ENCODE measurements around the gene ABL1.
"Not testable (repeated sequence)": the region's sequence is repeated elsewhere in the genome, so short reads cannot be mapped to it uniquely, and the experiment has no call there.

The ABL1 gene

GRCh38 chr9:130846487-130847305, 11.6 kb downstream of the ABL1 start:
- H2BK120ac ChIP-seq (ENCODE audit: low read depth, low read length): no peak overlapping the region
- H2AK5ac ChIP-seq (ENCODE audit: low read length, severe bottlenecking): peak overlapping the region; percentile 98
- H3K27me3 ChIP-seq (ENCODE audit: control insufficient read depth in 1 of 2, insufficient read depth in 1 of 2, low read length in 2 of 2): no peaks in the 10 kb centered on the region
- peak overlapping the region in 1 of 2 experiments; percentile 69 for H3K4me3 ChIP-seq (ENCODE audit: insufficient read depth in 1 of 2, low read depth in 1 of 2, low read length in 2 of 2)
- peak overlapping the region; percentile 67 for H3K4me2 ChIP-seq (ENCODE audit: low read length, poor library complexity, severe bottlenecking)
- H4K91ac ChIP-seq (ENCODE audit: low read length): peak overlapping the region; percentile 80
- peak overlapping the region; percentile 94 for H4K8ac ChIP-seq (ENCODE audit: low read length)
- H3K9ac ChIP-seq (ENCODE audit: low read length): peak overlapping the region; percentile 92
- WGBS: 37% methylated on average over 6 of the region's 12 CpGs
- H3K4me1 ChIP-seq (ENCODE audit: control insufficient read depth, insufficient read depth, low read depth, low read length): peaks cover 42% of the 10 kb centered on the region
- peak overlapping the region; percentile 100 for H3K27ac ChIP-seq (ENCODE audit: low read length, poor library complexity, severe bottlenecking)
- H3K18ac ChIP-seq (ENCODE audit: low read depth in 1 of 2, low read length in 2 of 2): peak overlapping the region; percentile 93 to 96
- DNase-seq: peak; percentile 86
- peak overlapping the region in 1 of 2 experiments; percentile 29 for H3K23ac ChIP-seq (ENCODE audit: low read length in 2 of 2)
- no peak overlapping the region for H2BK15ac ChIP-seq (ENCODE audit: low read depth, poor library complexity, severe bottlenecking)
- H2AFZ ChIP-seq (ENCODE audit: low read depth, low read length): no peak overlapping the region
- peaks cover 6 to 19% of the 10 kb centered on the region in 2 experiments for H3K36me3 ChIP-seq (ENCODE audit: control insufficient read depth in 1 of 2, insufficient read depth in 2 of 2, low read depth in 1 of 2, low read length in 2 of 2)
- peak overlapping the region in 1 of 2 experiments; percentile 85 for H3K4ac ChIP-seq (ENCODE audit: low read depth in 1 of 2, low read length in 2 of 2)
- H3K9me3 ChIP-seq (ENCODE audit: control insufficient read depth, low read length): no peaks in the 10 kb centered on the region
- H3K14ac ChIP-seq (ENCODE audit: low read length in 2 of 2): peak overlapping the region in 1 of 2 experiments; percentile 68
- no peaks in the 10 kb centered on the region for H3K79me1 ChIP-seq (replicated peaks; ENCODE audit: low read length, poor library complexity, severe bottlenecking)
- peak overlapping the region; percentile 99 for H2BK5ac ChIP-seq (ENCODE audit: low read depth, low read length, poor library complexity, severe bottlenecking)
- H2BK12ac ChIP-seq (ENCODE audit: low read length in 2 of 2): peak overlapping the region in 1 of 2 experiments; percentile 95

- H3K9me3 ChIP-seq (ENCODE audit: control insufficient read depth, low read length): no peaks in the 10 kb centered on the region
- 17% methylated on average over 13 of the region's 13 CpGs for WGBS
- peak overlapping the region; percentile 32 to 41 for H3K4ac ChIP-seq (ENCODE audit: low read depth in 1 of 2, low read length in 2 of 2)
- peak; percentile 99 for DNase-seq
- H3K4me2 ChIP-seq (ENCODE audit: low read length, poor library complexity, severe bottlenecking): peak overlapping the region; percentile 41
- no peak overlapping the region for H2AFZ ChIP-seq (ENCODE audit: low read depth, low read length)
- peak overlapping the region; percentile 87 for H2BK15ac ChIP-seq (ENCODE audit: low read depth, poor library complexity, severe bottlenecking)
- H2BK5ac ChIP-seq (ENCODE audit: low read depth, low read length, poor library complexity, severe bottlenecking): peak overlapping the region; percentile 84
- no peak overlapping the region for H3K14ac ChIP-seq (ENCODE audit: low read length in 2 of 2)
- peak overlapping the region; percentile 100 for H3K27ac ChIP-seq (ENCODE audit: low read length, poor library complexity, severe bottlenecking)
- peak overlapping the region; percentile 92 for H3K9ac ChIP-seq (ENCODE audit: low read length)
- no peak overlapping the region for H4K91ac ChIP-seq (ENCODE audit: low read length)
- H3K27me3 ChIP-seq (ENCODE audit: control insufficient read depth in 1 of 2, insufficient read depth in 1 of 2, low read length in 2 of 2): no peaks in the 10 kb centered on the region
- peak overlapping the region; percentile 67 for H4K8ac ChIP-seq (ENCODE audit: low read length)
- H3K79me1 ChIP-seq (replicated peaks; ENCODE audit: low read length, poor library complexity, severe bottlenecking): no peaks in the 10 kb centered on the region
- H3K4me3 ChIP-seq (ENCODE audit: insufficient read depth in 1 of 2, low read depth in 1 of 2, low read length in 2 of 2): peak overlapping the region in 1 of 2 experiments; percentile 8
- no peak overlapping the region for H2BK120ac ChIP-seq (ENCODE audit: low read depth, low read length)
- H3K36me3 ChIP-seq (ENCODE audit: control insufficient read depth in 1 of 2, insufficient read depth in 2 of 2, low read depth in 1 of 2, low read length in 2 of 2): peaks cover 9 to 18% of the 10 kb centered on the region in 2 experiments
- H3K4me1 ChIP-seq (ENCODE audit: control insufficient read depth, insufficient read depth, low read depth, low read length): peaks cover 41% of the 10 kb centered on the region
- no peak overlapping the region for H3K23ac ChIP-seq (ENCODE audit: low read length in 2 of 2)
- peak overlapping the region; percentile 37 to 75 for H3K18ac ChIP-seq (ENCODE audit: low read depth in 1 of 2, low read length in 2 of 2)
- H2BK12ac ChIP-seq (ENCODE audit: low read length in 2 of 2): peak overlapping the region in 1 of 2 experiments; percentile 8
- peak overlapping the region; percentile 90 for H2AK5ac ChIP-seq (ENCODE audit: low read length, severe bottlenecking)
Measured at GRCh38 chr9:130847306-130848217, 12.5 kb downstream of the ABL1 start.

GRCh38 chr9:130848514-130848913, 13.5 kb downstream of the ABL1 start:
- Histone ChIP-seq H3K27ac (ENCODE audit: low read length, poor library complexity, severe bottlenecking) (peak overlapping the region; percentile 100), H3K9ac (ENCODE audit: low read length) (peak overlapping the region; percentile 72), H2BK5ac (ENCODE audit: low read depth, low read length, poor library complexity, severe bottlenecking) (peak overlapping the region; percentile 84), H3K36me3 (ENCODE audit: control insufficient read depth in 1 of 2, insufficient read depth in 2 of 2, low read depth in 1 of 2, low read length in 2 of 2) (peaks cover 6 to 10% of the 10 kb centered on the region in 2 experiments), H3K4me1 (ENCODE audit: control insufficient read depth, insufficient read depth, low read depth, low read length) (peaks cover 36% of the 10 kb centered on the region)
- not testable (repeated sequence) for DNase-seq; H2BK15ac ChIP-seq (ENCODE audit: low read depth, poor library complexity, severe bottlenecking); H3K4me2 ChIP-seq (ENCODE audit: low read length, poor library complexity, severe bottlenecking); H4K8ac ChIP-seq (ENCODE audit: low read length); H3K79me1 ChIP-seq (replicated peaks; ENCODE audit: low read length, poor library complexity, severe bottlenecking); H2BK120ac ChIP-seq (ENCODE audit: low read depth, low read length); H2AFZ ChIP-seq (ENCODE audit: low read depth, low read length); H3K27me3 ChIP-seq (ENCODE audit: control insufficient read depth in 1 of 2, insufficient read depth in 1 of 2, low read length in 2 of 2); H3K18ac ChIP-seq (ENCODE audit: low read depth in 1 of 2, low read length in 2 of 2); H3K4me3 ChIP-seq (ENCODE audit: insufficient read depth in 1 of 2, low read depth in 1 of 2, low read length in 2 of 2); H3K14ac ChIP-seq (ENCODE audit: low read length in 2 of 2); H3K23ac ChIP-seq (ENCODE audit: low read length in 2 of 2); H2BK12ac ChIP-seq (ENCODE audit: low read length in 2 of 2); H3K9me3 ChIP-seq (ENCODE audit: control insufficient read depth, low read length); H3K4ac ChIP-seq (ENCODE audit: low read depth in 1 of 2, low read length in 2 of 2); H4K91ac ChIP-seq (ENCODE audit: low read length); H2AK5ac ChIP-seq (ENCODE audit: low read length, severe bottlenecking)
- WGBS: 94% methylated on average over 8 of the region's 8 CpGs

Data from mesenchymal stem cell (in vitro differentiated cells and primary cell).